ENCODE results near the gene IGFBP6.

GRCh38 chr12:53051058-53051880 is 46.2 kb upstream of the IGFBP6 start:
- no peak; the same call in 1 of the 2 replicates for TF ChIP-seq CTCF (IDR thresholded peaks at IDR 0.05)
- TF ChIP-seq GABPA (IDR thresholded peaks at IDR 0.05; ENCODE audit: low read depth), result no peak
- TF ChIP-seq REST (IDR thresholded peaks at IDR 0.05; ENCODE audit: low read depth, low read length), result no peak
- no peak for TF ChIP-seq EP300 (IDR thresholded peaks at IDR 0.05; ENCODE audit: borderline replicate concordance in 1 of 2, low read depth in 1 of 2, low read length in 1 of 2)
- TF ChIP-seq SIN3A (IDR thresholded peaks at IDR 0.05; ENCODE audit: borderline replicate concordance, low read depth, low read length), result no peak
- no peak for TF ChIP-seq TCF12 (IDR thresholded peaks at IDR 0.05)
- no peak for TF ChIP-seq RAD21 (IDR thresholded peaks at IDR 0.05; ENCODE audit: low read length)
- no peak for TF ChIP-seq YY1 (IDR thresholded peaks at IDR 0.05; ENCODE audit: low read depth)
- TF ChIP-seq POLR2AphosphoS5 (IDR thresholded peaks at IDR 0.05; ENCODE audit: low read depth, low read length), result no peak

Measured in SK-N-SH (cell line).